ENCODE measurements around the gene CALHM4. TPM values are rescaled to one million over a fixed set of nuclear protein-coding genes. Genes with fewer than 3 reads are reported as not detected.

Gene CALHM4
- polyA plus RNA-seq, 2 of the 4 experiments (the other 2 are of a cell fraction), result not detected

- TF ChIP-seq ESRRA (IDR thresholded peaks at IDR 0.05; ENCODE audit: borderline replicate concordance, low read length), result no peak
- TF ChIP-seq JUN (IDR thresholded peaks at IDR 0.05), result no peak
- no peak for TF ChIP-seq EHF (CRISPR knock-in tag; IDR thresholded peaks at IDR 0.05)
- no peak for TF ChIP-seq USF2 (IDR thresholded peaks at IDR 0.05)
- TF ChIP-seq PBX3 (IDR thresholded peaks at IDR 0.05), result no peak
- TF ChIP-seq CEBPB (IDR thresholded peaks at IDR 0.05), result no peak
Observed at GRCh38 chr6:116562614-116563013, 9.1 kb downstream of the CALHM4 start (continued).

- WGBS (ENCODE audit: missing lambda C conversion rate), result 74% methylated on average over 8 of the region's 9 CpGs
- no peak for FAIRE-seq
- H3K4me3 ChIP-seq, result no peak overlapping the region
- ChIA-PET POLR2A (interaction anchor here (1.4 kb wide), 1 partner anchor 7 kb away, joined by 4 read pairs; the partner anchor contains the start of gene RWDD1), CTCF (interaction anchor here (0.8 to 8.1 kb wide), 6 partner anchors 25 to 347 kb away, joined by 3 to 80 read pairs (median 10); no protein-coding TSS in a partner anchor)
- DNase-seq (ENCODE audit: low read depth in 1 of 2, low spot score in 1 of 2), result no peak
- H3K27ac ChIP-seq, result no peak overlapping the region
- no peak overlapping the region for H3K4me2 ChIP-seq
- TF ChIP-seq HDAC2 (IDR thresholded peaks at IDR 0.05), result no peak
- H3K4me1 ChIP-seq, result peaks cover 5% of the 10 kb centered on the region
- no peak for ATAC-seq
- no peaks in the 10 kb centered on the region for H3K9me3 ChIP-seq
Observed at GRCh38 chr6:116563830-116564229, 10.3 kb downstream of the CALHM4 start.

GRCh38 chr6:116564311-116564710 lies 10.8 kb downstream of the CALHM4 start:
- Histone ChIP-seq H3K4me3 (no peak overlapping the region), H3K4me2 (no peak overlapping the region), H3K4me1 (peaks cover 4% of the 10 kb centered on the region; the same call in 2 of the 3 replicates), H3K27ac (no peak overlapping the region), H3K9me3 (no peaks in the 10 kb centered on the region)
- POLR2A ChIA-PET, result no interaction called here
- CTCF ChIA-PET, result interaction anchor here (0.8 to 8.1 kb wide), 6 partner anchors 25 to 294 kb away, joined by 3 to 80 read pairs (median 10); no protein-coding TSS in a partner anchor
- no peak for TF ChIP-seq HMGXB4 (CRISPR knock-in tag; IDR thresholded peaks at IDR 0.05; ENCODE audit: borderline replicate concordance)
- 62% methylated on average over 7 of the region's 7 CpGs for WGBS (ENCODE audit: missing lambda C conversion rate)
- DNase-seq (ENCODE audit: low read depth in 1 of 2, low spot score in 1 of 2) (no peak), FAIRE-seq (no peak), ATAC-seq (no peak)

GRCh38 chr6:116564921-116565872 lies 11.6 kb downstream of the CALHM4 start:
- CTCF ChIA-PET, result interaction anchor here (1.2 to 8.1 kb wide), 4 partner anchors 30 to 295 kb away, joined by 3 to 80 read pairs (median 7); no protein-coding TSS in a partner anchor
- no peak for ATAC-seq
- no peak for TF ChIP-seq ZSCAN20 (CRISPR knock-in tag; IDR thresholded peaks at IDR 0.05)
- TF ChIP-seq PBX3 (IDR thresholded peaks at IDR 0.05), result no peak
- TF ChIP-seq ZFP36 (IDR thresholded peaks at IDR 0.05; ENCODE audit: borderline replicate concordance, partially characterized antibody), result no peak
- no peak for TF ChIP-seq SREBF2 (IDR thresholded peaks at IDR 0.05)
- TF ChIP-seq POLR2AphosphoS2 (conservative IDR thresholded peaks at IDR 0.05; ENCODE audit: low read length), result no peak
- TF ChIP-seq RNF2 (IDR thresholded peaks at IDR 0.05; ENCODE audit: borderline replicate concordance, low read depth), result no peak
- TF ChIP-seq BHLHE40 (IDR thresholded peaks at IDR 0.05; ENCODE audit: low read depth, low read length), result no peak
- no peak for TF ChIP-seq NPAS2 (CRISPR knock-in tag; IDR thresholded peaks at IDR 0.05; ENCODE audit: borderline replicate concordance)
- no peak for TF ChIP-seq NFE2L2 (conservative IDR thresholded peaks at IDR 0.05; ENCODE audit: low read length)
- TF ChIP-seq HMGXB4 (CRISPR knock-in tag; IDR thresholded peaks at IDR 0.05; ENCODE audit: borderline replicate concordance), result no peak
- no peak for TF ChIP-seq HES2 (IDR thresholded peaks at IDR 0.05)
- no peak for TF ChIP-seq BCL3 (IDR thresholded peaks at IDR 0.05)
- TF ChIP-seq JUN (IDR thresholded peaks at IDR 0.05), result no peak
- TF ChIP-seq FOSL2 (IDR thresholded peaks at IDR 0.05), result no peak
- no peak for TF ChIP-seq FOSL2 (CRISPR knock-in tag; IDR thresholded peaks at IDR 0.05)

More at GRCh38 chr6:116564921-116565872, 11.6 kb downstream of the CALHM4 start:
- 82% methylated on average over 28 of the region's 42 CpGs for WGBS (ENCODE audit: missing lambda C conversion rate)
- Histone ChIP-seq H3K9me3 (no peaks in the 10 kb centered on the region), H3K27ac (no peak overlapping the region), H3K4me1 (peaks cover 11% of the 10 kb centered on the region; the same call in 2 of the 3 replicates), H3K4me3 (no peak overlapping the region), H3K4me2 (no peak overlapping the region)
- FAIRE-seq (no peak), DNase-seq (ENCODE audit: low read depth in 1 of 2, low spot score in 1 of 2) (no peak)
- POLR2A ChIA-PET, result no interaction called here
